Heart left ventricle (tissue), 16 donors: ENCODE data around the gene CFAP119. TPM values are rescaled to one million over a fixed set of nuclear protein-coding genes. Genes with fewer than 3 reads are reported as not detected.

ENCODE experiments used
- ATAC-seq, 4 donors: fragments of 200-7000 bp; cut with Tn5 transposase; one replicate each; pipeline ENCODE4 v1.9.1; 2020 to 2022; ENCODE audit warnings: moderate library complexity in 4 of 4, mild to moderate bottlenecking in 3 of 4, moderate number of reproducible peaks in 1 of 4
- DNase-seq, 5 donors: peaks; one replicate each; pipeline ENCODE4 v3.0.0-alpha.2; 2020
- H3K27ac ChIP-seq, 12 donors: fragments of 200-600 bp; sonication (generic) in 4 of 12; one replicate each; pipeline versions ENCODE4 v1.5.0 to v1.8.0; 2016 to 2022; ENCODE audit warnings: mild to moderate bottlenecking in 2 of 12
- H3K27me3 ChIP-seq, 9 donors: fragments of 200-600 bp; sonication (generic) in 2 of 9; one replicate each; pipeline versions ENCODE4 v1.5.1 to v1.8.0; 2016 to 2022; ENCODE audit warnings: mild to moderate bottlenecking in 3 of 9
- H3K36me3 ChIP-seq, 9 donors: fragments of 200-600 bp; sonication (generic) in 2 of 9; one replicate each; pipeline versions ENCODE4 v1.5.0 to v1.8.0; 2018 to 2022; ENCODE audit warnings: mild to moderate bottlenecking in 2 of 9
- H3K4me1 ChIP-seq, 12 donors: fragments of 200-600 bp; sonication (generic) in 4 of 12; one replicate each; pipeline versions ENCODE4 v1.5.0 to v1.8.0; 2016 to 2022; ENCODE audit warnings: mild to moderate bottlenecking in 3 of 12
- H3K4me3 ChIP-seq, 12 donors: fragments of 200-600 bp; sonication (generic) in 4 of 12; one replicate each; pipeline versions ENCODE4 v1.5.0 to v1.8.0; 2017 to 2022; ENCODE audit warnings: mild to moderate bottlenecking in 9 of 12, moderate library complexity in 4 of 12
- H3K9me3 ChIP-seq, 12 donors: fragments of 200-600 bp; sonication (generic) in 4 of 12; one replicate each; pipeline versions ENCODE4 v1.5.0 to v1.8.0; 2016 to 2022; ENCODE audit warnings: mild to moderate bottlenecking in 1 of 12
- CTCF ChIP-seq, 12 donors: fragments of 200-600 bp; sonication (generic) in 4 of 12; IDR thresholded peaks; one replicate each; pipeline versions ENCODE4 v1.5.0 to v1.8.0; 2018 to 2022; ENCODE audit warnings: antibody characterized with exemption in 12 of 12, mild to moderate bottlenecking in 5 of 12
- POLR2A ChIP-seq, 2 donors: fragments of 450-650 bp; IDR thresholded peaks; one replicate each; pipeline ENCODE4 v1.6.1; 2017; ENCODE audit warnings: antibody characterized with exemption in 2 of 2, mild to moderate bottlenecking in 2 of 2, moderate library complexity in 2 of 2
- WGBS, 4 donors: extraction: QIAGEN DNeasy Blood & Tissue Kit in 2 of 4; methylation state at CpG; one replicate each; pipeline versions ENCODE4 v1.1.5 to v1.1.7; 2013 to 2018; 5-methylcytosine and 5-hydroxymethylcytosine counted together
- intact Hi-C, 10 donors: fragments of 100-400 bp; cut with DNase I; formaldehyde crosslinking; loops; one replicate each; pipeline versions ENCODE4 v1.11.1 to v1.14.2; 2022
- polyA plus RNA-seq, 2 donors: library from polyadenylated mRNA; stranded (reverse); fragments of 200-250 nt; gene quantifications; one replicate each; pipeline ENCODE4 v1.2.3, GENCODE V29; 2013
- total RNA-seq, 9 donors: library from RNA; depleted of rRNA in 2 of 9; stranded (reverse); fragments of >200 nt in 2 of 9; fragmentation: NEBNext Ultra II Directional in 3 of 9; extraction: Animal tissue kit (Norgen Biotek cat#: 25700) in 3 of 9; gene quantifications; one replicate each; pipeline versions ENCODE4 v1.1.0 to v1.2.4, GENCODE V29; 2016 to 2023
- donor health status: ischemic (EF 13 %, LVEDD 7.1; RV severe dilation, severe dysfunction).
- donor health status: healthy with polysubstance abuse.
- donor health status: DM: no; HTN: yes; CAD: no.
- donor health status: DM: no; HTN: no; CAD: no.
- donor health status: ischemic (EF 25% LVEDD 6.9; RV normal size, moderate dysfunction).
- donor health status: ischemic (EF 25% LVEDD 5.7; RV mildly dilated, moderate dysfunction).
- donor health status: healthy.
- donor health status: DM: yes; HTN: yes; CAD: no.
- donor health status: ischemic (EF 35%, LVEDD 5.7; RV mildly dilated, moderate dysfunction).
- donor health status: nonischemic (EF 11% LVEDD 7.7; RV severe dilation, severe dysfunction).
- donor health status: DM: yes; HTN: yes; CAD: no.
- donor health status: PGD.
- donor health status: ischemic (EF 29% LVEDD 5.4; RV normal size, mild dysfunction).
- donor health status: nonischemic (EF 23%, LVEDD 6.1; RV moderate dilation, normal function).

CFAP119 gene
- total and polyA plus RNA-seq, 11 donors = 0.48 to 2.1 (median 1.0) TPM

- no peak for TF ChIP-seq POLR2A (IDR thresholded peaks at IDR 0.05)
- TF ChIP-seq CTCF (IDR thresholded peaks at IDR 0.05) = no peak
- intact Hi-C loops = loop anchor here in 2 of 10 donors (5.0 kb wide), 2 partner anchors 32 to 68 kb away; partner anchors contain the start of gene SRCAP (in 1 of the 2)
- H3K4me1 ChIP-seq = peaks cover 0 to 55% (median 36%) of the 10 kb centered on the region in 12 donors
- 91 to 97% (median 93%) methylated on average over 11 to 12 of the region's 12 CpGs for WGBS, 4 donors
- H3K36me3 ChIP-seq = peaks cover 3 to 73% (median 68%) of the 10 kb centered on the region in 9 donors
- no peak overlapping the region for H3K27ac ChIP-seq
- H3K27me3 ChIP-seq = no peaks in the 10 kb centered on the region
- no peaks in the 10 kb centered on the region for H3K9me3 ChIP-seq
- no peak overlapping the region for H3K4me3 ChIP-seq
- ATAC-seq = no peak
- DNase-seq = peak in 1 of 5 donors; percentile 4
Observed at GRCh38 chr16:30764816-30765465, 3.1 kb upstream of the CFAP119 start.

GRCh38 chr16:30764086-30764485 lies 2.2 kb upstream of the CFAP119 start:
- H3K4me1 ChIP-seq = peaks cover 0 to 55% (median 36%) of the 10 kb centered on the region in 12 donors
- H3K27me3 ChIP-seq = no peaks in the 10 kb centered on the region
- no peak overlapping the region for H3K4me3 ChIP-seq
- intact Hi-C loops = loop anchor here in 2 of 10 donors (5.0 kb wide), 2 partner anchors 33 to 67 kb away; partner anchors contain the start of gene SRCAP (in 1 of the 2)
- no peaks in the 10 kb centered on the region for H3K9me3 ChIP-seq
- TF ChIP-seq POLR2A (IDR thresholded peaks at IDR 0.05) (no peak), CTCF (IDR thresholded peaks at IDR 0.05) (no peak)
- DNase-seq (no peak), ATAC-seq (no peak)
- WGBS, 4 donors = 92 to 96% (median 93%) methylated on average over 5 to 11 of the region's 11 CpGs
- no peak overlapping the region for H3K27ac ChIP-seq
- H3K36me3 ChIP-seq = peaks cover 0 to 65% (median 60%) of the 10 kb centered on the region in 9 donors

GRCh38 chr16:30762991-30763725 lies 1.3 kb upstream of the CFAP119 start:
- Histone ChIP-seq H3K27ac (peak overlapping the region in 10 of 12 donors; percentile 86 to 97 (median 90)), H3K27me3 (no peaks in the 10 kb centered on the region), H3K4me3 (peak overlapping the region; percentile 70 to 99 (median 92)), H3K36me3 (peaks cover 0 to 59% (median 53%) of the 10 kb centered on the region in 9 donors), H3K4me1 (peaks cover 0 to 57% (median 36%) of the 10 kb centered on the region in 12 donors), H3K9me3 (no peaks in the 10 kb centered on the region)
- intact Hi-C loops = loop anchor here in 3 of 10 donors (2.0 to 5.0 kb wide), 4 partner anchors 14 to 66 kb away; partner anchors contain the start of genes PHKG2 (in 1 of the 3) and SRCAP (in 1 of the 3)
- TF ChIP-seq POLR2A (IDR thresholded peaks at IDR 0.05) (no peak), CTCF (IDR thresholded peaks at IDR 0.05) (no peak)
- WGBS, 4 donors = 55 to 67% (median 65%) methylated on average over 15 of the region's 15 CpGs
- DNase-seq (no peak), ATAC-seq (no peak)
